Measurements from ENCODE around the gene VIT.

VIT gene

GRCh38 chr2:36701391-36701795 lies 4.9 kb downstream of the VIT start:
- Histone ChIP-seq H3K27me3 (replicated peaks) (no peaks in the 10 kb centered on the region), H3K4me3 (ENCODE audit: low read depth, low read length) (no peak overlapping the region), H3K36me3 (replicated peaks) (no peaks in the 10 kb centered on the region), H3K27ac (no peak overlapping the region)
- TF ChIP-seq, protein P1, sequence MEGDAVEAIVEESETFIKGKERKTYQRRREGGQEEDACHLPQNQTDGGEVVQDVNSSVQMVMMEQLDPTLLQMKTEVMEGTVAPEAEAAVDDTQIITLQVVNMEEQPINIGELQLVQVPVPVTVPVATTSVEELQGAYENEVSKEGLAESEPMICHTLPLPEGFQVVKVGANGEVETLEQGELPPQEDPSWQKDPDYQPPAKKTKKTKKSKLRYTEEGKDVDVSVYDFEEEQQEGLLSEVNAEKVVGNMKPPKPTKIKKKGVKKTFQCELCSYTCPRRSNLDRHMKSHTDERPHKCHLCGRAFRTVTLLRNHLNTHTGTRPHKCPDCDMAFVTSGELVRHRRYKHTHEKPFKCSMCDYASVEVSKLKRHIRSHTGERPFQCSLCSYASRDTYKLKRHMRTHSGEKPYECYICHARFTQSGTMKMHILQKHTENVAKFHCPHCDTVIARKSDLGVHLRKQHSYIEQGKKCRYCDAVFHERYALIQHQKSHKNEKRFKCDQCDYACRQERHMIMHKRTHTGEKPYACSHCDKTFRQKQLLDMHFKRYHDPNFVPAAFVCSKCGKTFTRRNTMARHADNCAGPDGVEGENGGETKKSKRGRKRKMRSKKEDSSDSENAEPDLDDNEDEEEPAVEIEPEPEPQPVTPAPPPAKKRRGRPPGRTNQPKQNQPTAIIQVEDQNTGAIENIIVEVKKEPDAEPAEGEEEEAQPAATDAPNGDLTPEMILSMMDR (IDR thresholded peaks at IDR 0.05; ENCODE audit: low read depth, low read length, missing control alignments) = peak; percentile 21
- peak; percentile 18 for DNase-seq
- in situ Hi-C loops (cut with HindIII; ENCODE audit: low pct_ligation_motif_present, low sequenced_read_pairs) = no loop called here

DNA sequence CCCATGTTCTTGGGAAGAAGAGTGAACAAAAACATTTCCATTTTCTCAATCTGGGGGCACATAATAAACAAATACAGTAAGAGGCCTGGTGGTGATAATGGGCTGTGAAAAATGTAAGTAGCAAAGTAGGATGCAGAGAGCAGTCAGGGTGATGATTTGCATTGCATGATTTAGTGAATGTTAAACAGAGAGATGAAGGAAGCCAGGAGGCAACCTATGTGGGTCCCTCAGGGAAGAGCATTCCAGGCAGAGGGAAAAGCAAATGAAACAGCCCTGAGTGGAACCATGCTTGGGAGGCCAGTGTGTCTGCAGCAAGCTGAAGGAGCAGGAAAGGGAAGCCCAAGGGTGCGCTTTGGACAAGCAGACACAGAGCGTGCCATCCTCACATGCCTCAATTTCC lies 5.4 kb downstream of the VIT start:
- in situ Hi-C loops (cut with HindIII; ENCODE audit: low pct_ligation_motif_present, low sequenced_read_pairs) = no loop called here
- TF ChIP-seq, protein P1 (IDR thresholded peaks at IDR 0.05; ENCODE audit: low read depth, low read length, missing control alignments) = no peak
- Histone ChIP-seq H3K27me3 (replicated peaks) (no peaks in the 10 kb centered on the region), H3K27ac (no peak overlapping the region), H3K36me3 (replicated peaks) (no peaks in the 10 kb centered on the region), H3K4me3 (ENCODE audit: low read depth, low read length) (no peak overlapping the region)
- DNase-seq = no peak

DNA sequence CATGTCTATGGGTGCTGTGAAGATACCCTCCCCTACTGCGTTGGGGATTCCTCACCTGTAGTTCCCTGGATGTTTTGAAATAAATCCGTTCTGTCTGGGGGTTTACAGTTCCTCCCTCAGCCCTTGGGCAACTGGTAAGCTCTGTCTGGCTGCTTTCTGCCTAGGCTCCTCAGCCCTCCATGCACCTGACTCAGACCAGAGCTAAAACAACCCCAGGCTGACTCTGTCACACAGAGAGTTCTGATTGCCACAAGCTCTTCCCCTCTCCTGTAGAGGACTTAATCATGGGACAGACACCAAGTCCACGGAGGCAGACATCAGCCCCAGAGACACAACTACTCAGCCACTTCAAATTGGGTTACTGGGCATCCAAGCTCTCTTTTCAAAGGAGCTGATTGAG lies 6.3 kb downstream of the VIT start:
- TF ChIP-seq, protein P1 (IDR thresholded peaks at IDR 0.05; ENCODE audit: low read depth, low read length, missing control alignments) = no peak
- Histone ChIP-seq H3K36me3 (replicated peaks) (no peaks in the 10 kb centered on the region), H3K4me3 (ENCODE audit: low read depth, low read length) (no peak overlapping the region), H3K27me3 (replicated peaks) (no peaks in the 10 kb centered on the region), H3K27ac (no peak overlapping the region)
- in situ Hi-C loops (cut with HindIII; ENCODE audit: low pct_ligation_motif_present, low sequenced_read_pairs) = no loop called here
- no peak for DNase-seq

DNA sequence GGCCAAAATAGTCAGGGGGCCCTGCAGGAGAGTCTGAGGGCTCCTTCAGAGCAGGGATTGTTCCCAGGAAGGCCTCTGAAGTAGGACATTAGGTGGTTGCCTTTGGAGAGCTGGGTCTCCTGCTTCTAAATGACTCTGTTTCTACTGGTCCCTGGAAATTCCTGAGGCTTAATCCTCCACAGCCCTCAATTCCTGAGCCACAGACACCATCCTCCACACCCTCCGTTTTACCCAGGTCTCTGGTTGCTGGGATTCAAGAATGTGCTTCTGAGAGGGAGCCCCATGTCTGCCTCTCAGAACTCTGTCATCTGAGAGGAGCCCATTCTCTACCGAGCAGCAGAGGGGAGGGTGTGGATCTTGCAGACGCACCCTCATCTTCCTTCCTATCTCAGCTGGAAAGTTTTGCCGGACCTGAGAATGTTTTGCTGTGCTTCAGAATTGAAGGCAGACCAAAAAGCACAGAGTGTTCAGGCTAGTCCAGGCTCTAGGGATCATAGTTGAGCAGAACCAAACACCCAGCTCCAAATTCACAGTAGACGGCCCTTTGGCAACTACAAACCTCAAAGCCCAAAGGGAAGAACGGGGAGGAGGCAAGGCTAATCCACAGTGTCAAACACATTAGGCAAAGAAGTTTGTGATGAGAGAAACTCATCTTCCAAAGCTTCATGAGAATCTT lies 8.1 kb downstream of the VIT start:
- Histone ChIP-seq H3K36me3 (replicated peaks) (no peaks in the 10 kb centered on the region), H3K4me3 (ENCODE audit: low read depth, low read length) (no peak overlapping the region), H3K27ac (no peak overlapping the region), H3K27me3 (replicated peaks) (no peaks in the 10 kb centered on the region)
- no peak for DNase-seq
- TF ChIP-seq, protein P1 (IDR thresholded peaks at IDR 0.05; ENCODE audit: low read depth, low read length, missing control alignments) = no peak
- in situ Hi-C loops (cut with HindIII; ENCODE audit: low pct_ligation_motif_present, low sequenced_read_pairs) = no loop called here

- DNase-seq = no peak
- Histone ChIP-seq H3K36me3 (replicated peaks) (no peaks in the 10 kb centered on the region), H3K4me3 (ENCODE audit: low read depth, low read length) (no peak overlapping the region), H3K27me3 (replicated peaks) (no peaks in the 10 kb centered on the region), H3K27ac (no peak overlapping the region)
- TF ChIP-seq, protein P1 (IDR thresholded peaks at IDR 0.05; ENCODE audit: low read depth, low read length, missing control alignments) = no peak
- in situ Hi-C loops (cut with HindIII; ENCODE audit: low pct_ligation_motif_present, low sequenced_read_pairs) = no loop called here
These were observed 9.0 kb downstream of the VIT start for GRCh38 chr2:36705326-36706020.
